Heart left ventricle (tissue), 13 donors: ENCODE results near the gene NCOR1.

Experiments
- CTCF ChIP-seq, 12 donors: fragments of 200-600 bp; sonication (generic) in 4 of 12; IDR thresholded peaks; one replicate each; pipeline versions ENCODE4 v1.5.0 to v1.8.0; 2018 to 2022; ENCODE audit warnings: antibody characterized with exemption in 12 of 12, mild to moderate bottlenecking in 5 of 12
- POLR2A ChIP-seq, 2 donors: fragments of 450-650 bp; IDR thresholded peaks; one replicate each; pipeline ENCODE4 v1.6.1; 2017; ENCODE audit warnings: antibody characterized with exemption in 2 of 2, mild to moderate bottlenecking in 2 of 2, moderate library complexity in 2 of 2
- donor health status: ischemic (EF 13 %, LVEDD 7.1; RV severe dilation, severe dysfunction).
- donor health status: DM: no; HTN: yes; CAD: no.
- donor health status: DM: no; HTN: no; CAD: no.
- donor health status: ischemic (EF 25% LVEDD 6.9; RV normal size, moderate dysfunction).
- donor health status: ischemic (EF 25% LVEDD 5.7; RV mildly dilated, moderate dysfunction).
- donor health status: ischemic (EF 35%, LVEDD 5.7; RV mildly dilated, moderate dysfunction).
- donor health status: nonischemic (EF 11% LVEDD 7.7; RV severe dilation, severe dysfunction).
- donor health status: DM: yes; HTN: yes; CAD: no.
- donor health status: PGD.
- donor health status: ischemic (EF 29% LVEDD 5.4; RV normal size, mild dysfunction).
- donor health status: nonischemic (EF 23%, LVEDD 6.1; RV moderate dilation, normal function).

DNA sequence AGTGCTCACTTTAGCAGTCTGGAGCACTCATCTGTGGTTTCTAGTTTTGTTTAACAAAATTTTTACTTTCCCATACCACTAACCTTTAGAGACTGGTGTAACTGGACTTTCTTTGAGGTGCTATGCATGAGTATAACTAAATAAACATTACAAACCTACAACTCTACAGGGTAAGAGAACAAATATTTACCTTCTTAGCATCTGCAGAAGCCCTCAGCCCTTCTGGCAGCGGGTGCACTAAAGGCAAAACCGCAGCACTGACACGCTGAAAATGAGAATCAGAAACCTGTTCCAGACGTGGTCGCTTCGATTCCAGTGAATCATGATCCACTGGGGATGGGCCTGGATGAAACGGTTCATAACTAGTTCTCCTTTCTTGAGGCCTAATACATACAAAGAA, 43.7 kb downstream of the NCOR1 start:
- TF ChIP-seq CTCF (IDR thresholded peaks at IDR 0.05), result no peak
- no peak for TF ChIP-seq POLR2A (IDR thresholded peaks at IDR 0.05)
